B cell (primary cell): ENCODE results near the gene ABCF1.

Experiments
- CTCF ChIP-seq: fragments of 200-600 bp; IDR thresholded peaks from one replicate; pipeline ENCODE4 v1.8.0; 2022; ENCODE audit warnings: antibody characterized with exemption, mild to moderate bottlenecking
- EZH2 ChIP-seq: IDR thresholded peaks from 2 replicates; pipeline ENCODE4 v1.6.1; 2012; ENCODE audit warnings: borderline replicate concordance, low read depth, mild to moderate bottlenecking, moderate library complexity, low read length; ENCODE audit not compliant: insufficient read depth, poor library complexity, severe bottlenecking

DNA sequence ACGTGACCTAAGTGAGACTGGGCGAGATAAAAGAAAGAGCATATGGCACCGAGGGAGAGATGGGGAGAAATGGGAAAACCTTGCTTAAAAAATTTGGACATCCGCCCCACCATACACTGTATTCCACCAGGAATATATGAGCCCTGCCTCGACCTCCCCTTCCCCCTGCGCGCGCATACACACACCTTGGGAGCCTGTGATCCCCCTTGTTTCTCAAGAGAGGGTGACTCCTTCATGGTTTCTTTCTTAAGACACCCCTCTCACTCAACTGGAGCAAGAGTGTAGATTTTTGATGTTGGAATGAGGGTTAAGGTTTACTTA lies 480 bp downstream of the ABCF1 start:
- no peak for TF ChIP-seq CTCF
- no peak for TF ChIP-seq EZH2
